ENCODE data around the gene GFPT2.

The GFPT2 gene

DNA sequence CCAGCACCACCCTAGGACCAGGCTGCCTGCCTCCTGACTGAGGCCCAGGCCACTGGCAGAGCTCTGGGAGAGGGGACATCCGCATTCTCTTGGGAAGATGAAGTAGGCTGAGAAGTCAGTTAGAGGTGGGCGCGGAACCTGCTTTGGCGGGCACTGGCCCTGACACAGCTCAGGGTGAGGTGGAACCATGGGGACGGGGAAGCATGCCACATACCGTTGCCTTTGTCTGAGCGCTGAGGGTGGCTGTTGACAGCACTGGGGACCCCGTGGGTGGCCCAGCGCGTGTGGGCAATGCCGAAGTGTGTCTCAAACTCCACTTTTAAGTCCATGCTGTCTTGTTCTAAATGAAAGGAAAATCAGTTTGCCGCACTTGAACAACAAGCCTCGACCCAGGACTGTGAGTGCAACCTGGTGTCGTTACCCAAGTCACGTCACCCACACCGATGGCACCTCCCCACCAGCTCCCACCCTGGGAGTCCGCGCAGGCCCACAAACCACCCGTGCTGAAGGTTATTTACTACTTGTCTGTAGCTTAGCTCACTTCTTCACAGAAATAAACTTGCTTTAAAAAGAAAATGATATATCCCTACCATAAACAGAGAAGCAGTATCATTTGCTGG, 17.4 kb downstream of the GFPT2 start:
- Histone ChIP-seq H3K9me3 (ENCODE audit: control insufficient read depth, low read depth, low read length) (no peaks in the 10 kb centered on the region), H3K4me3 (ENCODE audit: low read length) (no peak overlapping the region), H3K27ac (ENCODE audit: low read length) (no peak overlapping the region), H3K9ac (ENCODE audit: low read length) (no peak overlapping the region), H3K36me3 (ENCODE audit: control insufficient read depth, low read depth, low read length) (peaks cover 58% of the 10 kb centered on the region), H3K27me3 (ENCODE audit: control insufficient read depth, insufficient read depth, low read length) (no peaks in the 10 kb centered on the region), H3K4me1 (ENCODE audit: control insufficient read depth, low read depth, low read length) (peaks cover 12% of the 10 kb centered on the region)

DNA sequence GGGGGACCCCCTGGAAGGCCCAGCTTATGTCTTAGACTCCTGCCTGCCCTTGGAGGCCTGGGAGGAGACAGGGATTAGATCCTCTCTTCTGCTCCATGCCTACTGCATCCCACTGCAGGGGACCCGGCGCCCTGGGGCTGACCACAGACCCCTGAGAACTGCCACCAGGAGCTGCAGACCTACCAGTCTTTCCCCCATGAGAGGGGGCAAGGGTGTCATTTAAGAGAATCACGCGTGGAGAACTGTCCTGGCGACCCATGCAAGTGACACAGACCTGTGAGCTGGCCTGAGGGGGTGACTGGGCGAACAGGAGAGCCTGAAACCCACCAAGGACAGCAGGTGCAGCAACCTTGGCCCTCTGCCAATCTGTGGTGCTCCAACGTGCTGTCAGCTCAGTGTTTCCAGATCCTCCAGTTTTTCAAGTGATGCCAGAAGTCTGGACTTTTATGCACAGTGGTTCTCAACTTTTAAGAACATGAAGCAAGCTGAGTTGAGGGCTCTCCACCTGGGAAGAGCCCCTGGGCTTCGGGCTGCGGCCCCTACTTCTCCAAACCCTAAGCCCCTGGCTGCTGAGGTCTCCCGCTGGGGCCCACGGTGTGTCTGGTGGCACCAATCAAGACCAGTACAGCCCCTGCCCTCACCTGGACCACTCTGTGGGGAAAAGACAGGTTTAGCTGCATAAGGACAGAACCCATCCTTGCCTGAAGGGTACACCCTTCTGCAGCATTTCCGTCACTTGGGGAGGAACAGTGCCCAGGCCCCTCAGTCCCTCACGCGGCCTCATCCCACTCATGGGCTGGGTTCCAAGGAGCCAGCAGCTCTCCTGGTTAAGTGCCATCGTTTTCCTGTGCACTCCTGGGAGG, 18.2 kb downstream of the GFPT2 start:
- Histone ChIP-seq H3K27me3 (ENCODE audit: control insufficient read depth, insufficient read depth, low read length) (no peaks in the 10 kb centered on the region), H3K4me3 (ENCODE audit: low read length) (no peak overlapping the region), H3K36me3 (ENCODE audit: control insufficient read depth, low read depth, low read length) (peaks cover 66% of the 10 kb centered on the region), H3K27ac (ENCODE audit: low read length) (no peak overlapping the region), H3K9ac (ENCODE audit: low read length) (no peak overlapping the region), H3K9me3 (ENCODE audit: control insufficient read depth, low read depth, low read length) (no peaks in the 10 kb centered on the region), H3K4me1 (ENCODE audit: control insufficient read depth, low read depth, low read length) (peaks cover 17% of the 10 kb centered on the region)

DNA sequence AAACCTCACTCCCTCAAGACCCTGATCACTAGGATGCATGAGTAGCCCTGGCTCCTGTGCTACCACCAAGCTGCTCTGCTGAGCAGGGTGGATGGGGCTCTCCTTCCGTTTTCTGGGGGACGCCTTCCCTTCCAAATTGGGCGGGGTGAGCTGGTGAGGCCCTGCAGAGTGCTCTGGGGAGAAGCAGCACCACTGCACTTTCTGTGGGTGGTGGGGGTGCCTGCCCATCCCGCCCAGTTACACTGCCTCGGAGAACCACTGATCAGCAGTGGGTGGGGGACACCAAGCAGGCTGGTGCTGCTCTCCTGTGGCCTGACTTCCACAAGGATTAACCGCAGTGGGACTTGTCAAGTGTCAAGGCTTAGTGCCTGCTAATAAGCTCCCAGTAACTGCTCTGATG, 19.0 kb downstream of the GFPT2 start:
- Histone ChIP-seq H3K4me3 (ENCODE audit: low read length) (no peak overlapping the region), H3K27ac (ENCODE audit: low read length) (no peak overlapping the region), H3K9me3 (ENCODE audit: control insufficient read depth, low read depth, low read length) (no peaks in the 10 kb centered on the region), H3K9ac (ENCODE audit: low read length) (no peak overlapping the region), H3K36me3 (ENCODE audit: control insufficient read depth, low read depth, low read length) (peaks cover 74% of the 10 kb centered on the region), H3K27me3 (ENCODE audit: control insufficient read depth, insufficient read depth, low read length) (no peaks in the 10 kb centered on the region), H3K4me1 (ENCODE audit: control insufficient read depth, low read depth, low read length) (peaks cover 17% of the 10 kb centered on the region)

DNA sequence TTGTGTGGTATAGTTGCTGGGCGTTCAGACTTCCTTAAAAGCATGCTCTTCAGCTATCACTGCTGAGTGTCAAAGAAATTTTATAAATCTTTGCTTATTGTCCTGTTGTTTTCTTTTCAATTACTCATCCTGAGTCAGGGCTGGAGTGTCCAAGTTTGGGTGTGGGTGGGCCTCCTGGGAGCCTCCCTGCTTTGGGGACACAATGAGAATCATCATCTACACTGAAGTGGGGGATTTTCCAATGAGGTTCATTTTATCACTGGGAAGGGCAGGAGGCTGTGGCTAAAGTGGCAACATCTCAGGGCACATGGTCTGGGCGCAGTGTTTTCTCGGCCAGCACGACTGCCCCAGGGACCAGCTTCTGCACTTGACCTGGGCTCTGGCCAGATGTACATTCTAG, 19.5 kb downstream of the GFPT2 start:
- H3K36me3 ChIP-seq (ENCODE audit: control insufficient read depth, low read depth, low read length) = peaks cover 74% of the 10 kb centered on the region

DNA sequence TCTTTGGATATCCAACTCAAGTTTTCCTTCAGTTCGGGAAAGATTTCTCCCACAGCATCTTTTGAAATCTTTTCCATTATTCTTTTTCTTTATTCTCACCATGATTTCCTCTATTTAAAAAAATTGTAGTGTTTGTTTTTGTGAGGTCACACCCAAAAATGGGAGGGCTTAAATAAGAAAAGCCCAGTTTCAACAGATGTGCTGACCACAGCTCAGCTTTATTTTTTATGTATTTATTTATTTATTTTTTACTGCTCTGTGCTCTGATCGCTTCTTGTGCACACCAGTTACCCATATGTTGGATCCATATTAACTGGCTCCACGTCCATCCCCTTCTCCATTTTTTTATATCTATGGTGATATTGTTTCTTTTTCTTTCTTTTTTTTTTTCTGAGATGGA, 20.3 kb downstream of the GFPT2 start:
- no peak overlapping the region for H3K4me3 ChIP-seq (ENCODE audit: low read length)
- H3K9me3 ChIP-seq (ENCODE audit: control insufficient read depth, low read depth, low read length) = no peaks in the 10 kb centered on the region
- no peak overlapping the region for H3K9ac ChIP-seq (ENCODE audit: low read length)
- peaks cover 17% of the 10 kb centered on the region for H3K4me1 ChIP-seq (ENCODE audit: control insufficient read depth, low read depth, low read length)
- no peaks in the 10 kb centered on the region for H3K27me3 ChIP-seq (ENCODE audit: control insufficient read depth, insufficient read depth, low read length)
- H3K36me3 ChIP-seq (ENCODE audit: control insufficient read depth, low read depth, low read length) = peaks cover 72% of the 10 kb centered on the region
- H3K27ac ChIP-seq (ENCODE audit: low read length) = no peak overlapping the region

More for the DNA sequence above, 19.5 kb downstream of the GFPT2 start:
- H3K9ac ChIP-seq (ENCODE audit: low read length) = no peak overlapping the region
- no peak overlapping the region for H3K27ac ChIP-seq (ENCODE audit: low read length)
- H3K4me1 ChIP-seq (ENCODE audit: control insufficient read depth, low read depth, low read length) = peaks cover 17% of the 10 kb centered on the region
- H3K9me3 ChIP-seq (ENCODE audit: control insufficient read depth, low read depth, low read length) = no peaks in the 10 kb centered on the region
- H3K27me3 ChIP-seq (ENCODE audit: control insufficient read depth, insufficient read depth, low read length) = no peaks in the 10 kb centered on the region
- H3K4me3 ChIP-seq (ENCODE audit: low read length) = no peak overlapping the region

DNA sequence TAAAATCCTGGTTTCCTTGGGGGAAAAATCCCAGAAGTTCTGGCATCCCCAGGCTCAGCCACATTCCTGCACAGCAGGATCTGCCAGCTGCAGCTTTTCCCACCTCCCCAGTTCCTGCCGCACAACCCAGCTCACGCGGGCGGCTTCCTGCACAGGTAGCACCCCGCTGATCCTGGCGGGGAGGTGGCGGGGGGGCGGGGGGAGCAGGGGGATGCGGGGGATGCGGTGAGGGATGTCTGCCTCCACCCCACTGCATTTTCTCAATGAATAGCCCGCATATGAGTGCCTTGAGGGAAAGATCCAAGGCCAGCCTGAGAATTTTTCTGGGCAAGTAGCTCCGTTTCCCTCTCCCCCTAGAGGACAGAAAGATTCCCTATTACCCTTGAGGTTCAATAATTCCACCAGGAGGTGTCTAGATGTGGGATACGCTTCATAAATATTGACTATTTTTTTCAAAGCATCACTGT, 21.1 kb downstream of the GFPT2 start:
- Histone ChIP-seq H3K9ac (ENCODE audit: low read length) (peak overlapping the region; percentile 47), H3K4me3 (ENCODE audit: low read length) (peak overlapping the region; percentile 46), H3K36me3 (ENCODE audit: control insufficient read depth, low read depth, low read length) (peaks cover 75% of the 10 kb centered on the region), H3K9me3 (ENCODE audit: control insufficient read depth, low read depth, low read length) (no peaks in the 10 kb centered on the region), H3K4me1 (ENCODE audit: control insufficient read depth, low read depth, low read length) (peaks cover 17% of the 10 kb centered on the region), H3K27ac (ENCODE audit: low read length) (peak overlapping the region; percentile 85), H3K27me3 (ENCODE audit: control insufficient read depth, insufficient read depth, low read length) (no peaks in the 10 kb centered on the region)

DNA sequence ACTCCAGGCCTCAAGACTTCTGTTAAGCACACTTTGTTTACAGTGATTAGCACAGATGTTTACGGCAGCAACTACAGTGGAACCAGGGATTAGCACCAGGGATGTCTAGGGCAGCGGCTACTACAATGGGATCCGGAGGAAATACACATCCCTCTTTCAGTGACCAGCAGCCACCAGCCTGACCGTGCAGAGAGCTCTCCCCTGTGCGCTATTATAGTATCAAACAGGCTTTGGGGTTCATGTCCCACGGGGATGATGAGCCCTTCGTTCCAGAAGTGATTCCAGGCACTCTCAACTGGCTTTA, 21.5 kb downstream of the GFPT2 start:
- Histone ChIP-seq H3K27ac (ENCODE audit: low read length) (peak overlapping the region; percentile 85), H3K9me3 (ENCODE audit: control insufficient read depth, low read depth, low read length) (no peaks in the 10 kb centered on the region), H3K4me3 (ENCODE audit: low read length) (peak overlapping the region; percentile 46), H3K4me1 (ENCODE audit: control insufficient read depth, low read depth, low read length) (peaks cover 17% of the 10 kb centered on the region), H3K36me3 (ENCODE audit: control insufficient read depth, low read depth, low read length) (peaks cover 76% of the 10 kb centered on the region), H3K27me3 (ENCODE audit: control insufficient read depth, insufficient read depth, low read length) (no peaks in the 10 kb centered on the region), H3K9ac (ENCODE audit: low read length) (peak overlapping the region; percentile 47)

DNA sequence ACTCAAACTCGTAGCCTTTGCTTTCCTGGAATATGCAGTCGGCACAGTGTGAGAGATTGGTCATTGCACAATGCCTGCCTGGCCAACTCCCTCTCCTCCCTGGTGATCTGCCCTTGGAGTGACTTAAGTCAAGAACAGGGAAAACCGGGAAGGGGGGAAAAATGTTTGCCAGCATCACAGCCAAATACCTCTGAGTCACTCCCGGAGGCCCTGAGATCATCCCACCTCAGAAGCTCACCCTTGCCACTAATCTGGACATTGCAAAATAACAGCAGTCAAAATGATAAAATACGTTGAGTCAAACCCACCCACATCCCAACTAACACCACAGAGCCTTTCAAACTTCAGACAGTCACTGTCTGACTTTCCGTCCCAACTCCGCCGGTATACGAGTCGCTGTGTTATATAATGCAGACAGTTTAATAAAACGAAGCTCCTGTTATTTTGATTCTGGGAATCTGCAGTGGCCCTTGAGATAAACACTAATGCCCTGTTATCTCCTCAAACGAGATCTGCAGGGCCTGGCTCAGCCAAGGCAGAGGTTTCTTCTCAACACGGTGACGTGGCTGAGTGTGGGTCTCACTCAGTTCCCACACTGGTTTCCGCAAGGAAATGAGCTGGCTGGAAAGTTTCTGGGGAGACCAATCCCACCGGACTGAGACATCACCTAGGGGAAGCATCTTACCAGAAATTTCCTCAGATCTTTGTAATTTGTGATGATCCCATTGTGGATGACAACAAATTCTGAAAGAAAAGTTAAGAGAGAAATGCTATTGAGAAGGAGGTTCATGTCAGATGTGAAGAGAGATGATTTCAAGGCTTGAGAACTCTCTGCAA, 22.1 kb downstream of the GFPT2 start:
- H3K27ac ChIP-seq (ENCODE audit: low read length) = peak overlapping the region; percentile 85
- H3K27me3 ChIP-seq (ENCODE audit: control insufficient read depth, insufficient read depth, low read length) = no peaks in the 10 kb centered on the region

DNA sequence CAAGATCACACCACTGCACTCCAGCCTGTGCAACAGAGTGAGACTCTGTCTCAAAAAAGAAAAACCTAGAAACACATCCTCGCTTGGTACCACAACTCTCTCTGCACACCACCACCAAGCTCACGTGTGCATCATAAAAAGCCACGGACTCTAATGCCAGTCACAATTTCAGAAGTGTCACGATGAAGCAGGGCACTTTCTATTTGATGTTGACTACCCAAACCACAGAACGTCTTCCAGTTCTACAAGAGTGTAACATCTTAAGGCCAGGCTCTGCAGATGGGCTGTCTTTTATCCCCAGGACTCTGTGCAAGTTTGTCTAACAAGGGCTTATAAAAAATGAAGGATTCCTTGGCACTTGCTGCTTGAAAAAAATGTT, 22.9 kb downstream of the GFPT2 start:
- H3K27ac ChIP-seq (ENCODE audit: low read length) = peak overlapping the region; percentile 85
- H3K36me3 ChIP-seq (ENCODE audit: control insufficient read depth, low read depth, low read length) = peaks cover 72% of the 10 kb centered on the region

More for the DNA sequence above, 22.1 kb downstream of the GFPT2 start:
- Histone ChIP-seq H3K9me3 (ENCODE audit: control insufficient read depth, low read depth, low read length) (no peaks in the 10 kb centered on the region), H3K36me3 (ENCODE audit: control insufficient read depth, low read depth, low read length) (peaks cover 76% of the 10 kb centered on the region), H3K4me3 (ENCODE audit: low read length) (peak overlapping the region; percentile 25), H3K9ac (ENCODE audit: low read length) (peak overlapping the region; percentile 47), H3K4me1 (ENCODE audit: control insufficient read depth, low read depth, low read length) (peaks cover 17% of the 10 kb centered on the region)

DNA sequence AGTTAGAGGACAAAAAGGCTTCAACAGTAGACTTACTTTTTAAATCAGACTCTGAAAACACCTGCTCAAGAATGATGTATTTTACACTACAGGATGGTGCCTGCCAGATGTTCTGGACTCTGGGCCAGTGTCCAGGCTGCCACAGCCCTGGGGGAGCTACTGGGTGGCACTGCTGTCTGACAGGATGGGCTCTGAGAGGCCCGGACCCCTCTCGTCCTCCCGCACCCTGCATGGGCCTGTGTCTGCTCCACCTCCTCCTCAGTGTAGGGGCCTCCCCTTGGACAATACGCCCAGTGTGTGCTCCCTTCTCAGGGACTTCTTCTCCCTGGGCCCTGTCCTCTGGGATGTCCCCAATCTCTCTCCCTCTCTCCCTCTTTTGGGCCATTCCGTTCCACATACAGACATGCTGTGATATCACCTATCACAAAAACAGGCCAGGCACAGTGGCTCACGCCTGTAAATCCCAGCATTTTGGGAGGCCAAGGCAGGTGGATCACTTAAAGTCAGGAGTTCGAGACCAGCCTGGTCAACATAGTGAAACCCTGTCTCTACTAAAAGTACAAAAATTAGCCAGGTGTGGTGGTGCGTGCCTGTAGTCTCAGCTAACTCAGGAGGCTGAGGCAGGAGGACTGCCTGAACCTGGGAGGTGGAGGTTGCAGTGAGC, 23.4 kb downstream of the GFPT2 start:
- H3K27me3 ChIP-seq (ENCODE audit: control insufficient read depth, insufficient read depth, low read length) = no peaks in the 10 kb centered on the region
- H3K9ac ChIP-seq (ENCODE audit: low read length) = no peak overlapping the region
- H3K4me3 ChIP-seq (ENCODE audit: low read length) = no peak overlapping the region
- H3K9me3 ChIP-seq (ENCODE audit: control insufficient read depth, low read depth, low read length) = no peaks in the 10 kb centered on the region
- H3K36me3 ChIP-seq (ENCODE audit: control insufficient read depth, low read depth, low read length) = peaks cover 70% of the 10 kb centered on the region
- no peak overlapping the region for H3K27ac ChIP-seq (ENCODE audit: low read length)
- peaks cover 17% of the 10 kb centered on the region for H3K4me1 ChIP-seq (ENCODE audit: control insufficient read depth, low read depth, low read length)

More for the DNA sequence above, 22.9 kb downstream of the GFPT2 start:
- Histone ChIP-seq H3K9me3 (ENCODE audit: control insufficient read depth, low read depth, low read length) (no peaks in the 10 kb centered on the region), H3K9ac (ENCODE audit: low read length) (peak overlapping the region; percentile 47), H3K27me3 (ENCODE audit: control insufficient read depth, insufficient read depth, low read length) (no peaks in the 10 kb centered on the region), H3K4me1 (ENCODE audit: control insufficient read depth, low read depth, low read length) (peaks cover 17% of the 10 kb centered on the region), H3K4me3 (ENCODE audit: low read length) (no peak overlapping the region)

DNA sequence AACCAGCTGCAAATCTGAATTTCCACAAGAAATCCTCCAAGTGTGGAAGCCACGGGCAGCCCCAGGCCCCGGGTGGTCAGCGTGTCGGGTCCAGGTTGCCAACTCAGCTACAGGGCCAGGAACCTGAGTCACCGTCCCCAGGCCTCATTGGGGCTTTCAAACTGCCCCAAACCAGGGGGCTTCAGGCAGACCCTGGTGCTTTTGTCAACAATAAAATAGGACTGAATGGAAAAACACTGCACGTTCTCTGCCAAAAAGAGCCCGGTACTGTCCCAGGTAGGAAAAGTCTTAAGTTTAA, 24.0 kb downstream of the GFPT2 start:
- Histone ChIP-seq H3K27ac (ENCODE audit: low read length) (no peak overlapping the region), H3K9me3 (ENCODE audit: control insufficient read depth, low read depth, low read length) (no peaks in the 10 kb centered on the region), H3K9ac (ENCODE audit: low read length) (no peak overlapping the region), H3K4me3 (ENCODE audit: low read length) (no peak overlapping the region), H3K4me1 (ENCODE audit: control insufficient read depth, low read depth, low read length) (peaks cover 17% of the 10 kb centered on the region), H3K36me3 (ENCODE audit: control insufficient read depth, low read depth, low read length) (peaks cover 70% of the 10 kb centered on the region), H3K27me3 (ENCODE audit: control insufficient read depth, insufficient read depth, low read length) (no peaks in the 10 kb centered on the region)
